ENCODE results near the gene SLC30A5.

Gene SLC30A5

DNA sequence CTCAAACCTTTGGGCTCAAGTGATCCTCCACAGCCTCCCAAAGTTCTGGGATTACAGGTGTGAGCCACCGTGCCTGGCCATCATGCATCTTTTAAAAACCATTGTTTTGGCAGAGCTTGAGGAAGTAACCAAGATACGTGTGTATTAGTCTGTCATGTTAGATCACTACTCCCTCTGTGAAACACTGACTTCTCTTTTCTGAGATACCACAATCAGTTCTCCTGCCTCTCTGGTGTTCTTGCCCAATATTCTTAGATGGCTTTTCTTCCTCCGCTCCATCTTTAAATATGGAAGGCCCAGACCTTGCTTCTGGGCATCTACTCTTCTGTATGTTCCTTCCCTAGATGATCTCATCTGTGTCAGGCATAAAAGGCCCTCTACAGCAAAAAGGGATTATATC lies 58.9 kb downstream of the SLC30A5 start:
- Histone ChIP-seq H3K4me2 (ENCODE audit: low read length) (no peak overlapping the region), H3K4me1 (ENCODE audit: low read length) (no peaks in the 10 kb centered on the region), H3K9ac (ENCODE audit: low read length) (no peak overlapping the region), H3K9me3 (ENCODE audit: insufficient read depth, low read length) (no peaks in the 10 kb centered on the region), H3K27ac (ENCODE audit: low read length) (no peak overlapping the region), H3K79me2 (ENCODE audit: low read length) (no peaks in the 10 kb centered on the region), H3K4me3 (ENCODE audit: low read length) (no peak overlapping the region), H4K20me1 (ENCODE audit: insufficient read depth, low read length) (no peaks in the 10 kb centered on the region), H3K36me3 (replicated peaks; ENCODE audit: low read depth, low read length) (no peaks in the 10 kb centered on the region), H2AFZ (ENCODE audit: low read depth, low read length) (no peak overlapping the region), H3K27me3 (ENCODE audit: low read depth, low read length) (no peaks in the 10 kb centered on the region)
- TF ChIP-seq EZH2phosphoT487 (IDR thresholded peaks at IDR 0.05; ENCODE audit: low read depth) (no peak), CTCF (IDR thresholded peaks at IDR 0.05; ENCODE audit: low read depth, low read length) (no peak)

GRCh38 chr5:69156456-69156855 lies 62.6 kb downstream of the SLC30A5 start:
- no peak for TF ChIP-seq EZH2phosphoT487 (IDR thresholded peaks at IDR 0.05; ENCODE audit: low read depth)
- TF ChIP-seq CTCF (IDR thresholded peaks at IDR 0.05; ENCODE audit: low read depth, low read length), result no peak
- Histone ChIP-seq H3K4me3 (ENCODE audit: low read length) (no peak overlapping the region), H3K27ac (ENCODE audit: low read length) (no peak overlapping the region), H2AFZ (ENCODE audit: low read depth, low read length) (no peak overlapping the region), H4K20me1 (ENCODE audit: insufficient read depth, low read length) (no peaks in the 10 kb centered on the region), H3K9me3 (ENCODE audit: insufficient read depth, low read length) (no peaks in the 10 kb centered on the region), H3K9ac (ENCODE audit: low read length) (no peak overlapping the region), H3K79me2 (ENCODE audit: low read length) (no peaks in the 10 kb centered on the region), H3K27me3 (ENCODE audit: low read depth, low read length) (no peaks in the 10 kb centered on the region), H3K36me3 (replicated peaks; ENCODE audit: low read depth, low read length) (no peaks in the 10 kb centered on the region), H3K4me1 (ENCODE audit: low read length) (no peaks in the 10 kb centered on the region), H3K4me2 (ENCODE audit: low read length) (no peak overlapping the region)

GRCh38 chr5:69158039-69158438 lies 64.2 kb downstream of the SLC30A5 start:
- no peak for TF ChIP-seq EZH2phosphoT487 (IDR thresholded peaks at IDR 0.05; ENCODE audit: low read depth)
- TF ChIP-seq CTCF (IDR thresholded peaks at IDR 0.05; ENCODE audit: low read depth, low read length), result no peak

DNA sequence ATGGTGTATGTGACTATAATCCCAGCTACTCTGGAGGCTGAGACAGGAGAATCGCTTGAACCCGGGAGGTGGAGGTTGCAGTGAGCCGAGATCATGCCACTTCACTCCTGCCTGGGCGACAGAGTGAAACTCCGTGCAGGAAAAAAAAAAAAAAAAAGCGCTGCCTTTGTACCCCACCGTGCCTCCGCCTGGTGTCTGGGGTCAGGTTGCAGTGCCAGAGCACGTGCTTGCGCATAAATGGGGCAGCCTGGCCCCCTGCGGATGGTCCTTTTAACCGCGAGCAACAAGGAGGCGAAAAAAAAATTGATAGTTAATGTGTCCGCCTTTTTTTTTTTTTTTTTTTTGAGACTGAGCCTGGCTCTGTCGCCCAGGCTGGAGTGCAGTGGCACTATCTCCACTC lies 66.8 kb downstream of the SLC30A5 start:
- H3K9ac ChIP-seq (ENCODE audit: low read length), result no peak overlapping the region
- H2AFZ ChIP-seq (ENCODE audit: low read depth, low read length), result no peak overlapping the region
- H3K27ac ChIP-seq (ENCODE audit: low read length), result no peak overlapping the region
- H3K79me2 ChIP-seq (ENCODE audit: low read length), result no peaks in the 10 kb centered on the region
- no peak overlapping the region for H3K4me2 ChIP-seq (ENCODE audit: low read length)
- H3K9me3 ChIP-seq (ENCODE audit: insufficient read depth, low read length), result no peaks in the 10 kb centered on the region
- H3K4me1 ChIP-seq (ENCODE audit: low read length), result no peaks in the 10 kb centered on the region
- H4K20me1 ChIP-seq (ENCODE audit: insufficient read depth, low read length), result no peaks in the 10 kb centered on the region
- no peaks in the 10 kb centered on the region for H3K36me3 ChIP-seq (replicated peaks; ENCODE audit: low read depth, low read length)
- H3K4me3 ChIP-seq (ENCODE audit: low read length), result no peak overlapping the region
- no peak for TF ChIP-seq EZH2phosphoT487 (IDR thresholded peaks at IDR 0.05; ENCODE audit: low read depth)
- TF ChIP-seq CTCF (IDR thresholded peaks at IDR 0.05; ENCODE audit: low read depth, low read length), result no peak
- H3K27me3 ChIP-seq (ENCODE audit: low read depth, low read length), result no peaks in the 10 kb centered on the region

More at GRCh38 chr5:69158039-69158438, 64.2 kb downstream of the SLC30A5 start:
- no peaks in the 10 kb centered on the region for H3K9me3 ChIP-seq (ENCODE audit: insufficient read depth, low read length)
- H2AFZ ChIP-seq (ENCODE audit: low read depth, low read length), result no peak overlapping the region
- H3K36me3 ChIP-seq (replicated peaks; ENCODE audit: low read depth, low read length), result no peaks in the 10 kb centered on the region
- no peaks in the 10 kb centered on the region for H3K79me2 ChIP-seq (ENCODE audit: low read length)
- H3K27me3 ChIP-seq (ENCODE audit: low read depth, low read length), result no peaks in the 10 kb centered on the region
- no peaks in the 10 kb centered on the region for H4K20me1 ChIP-seq (ENCODE audit: insufficient read depth, low read length)
- H3K4me3 ChIP-seq (ENCODE audit: low read length), result no peak overlapping the region
- H3K4me2 ChIP-seq (ENCODE audit: low read length), result no peak overlapping the region
- H3K27ac ChIP-seq (ENCODE audit: low read length), result no peak overlapping the region
- no peaks in the 10 kb centered on the region for H3K4me1 ChIP-seq (ENCODE audit: low read length)
- no peak overlapping the region for H3K9ac ChIP-seq (ENCODE audit: low read length)

Measured in OCI-LY3 (cell line).